SW480 (cell line): ENCODE data around the gene RTL10.

ENCODE experiments used
- DNase-seq: peaks from one replicate; pipeline ENCODE4 v3.0.0-alpha.2; 2016; ENCODE audit warnings: low spot score

RTL10 gene

GRCh38 chr22:19876314-19876940 lies 21.8 kb upstream of the RTL10 start:
- no peak for DNase-seq

- DNase-seq, result no peak
Observed at GRCh38 chr22:19875531-19876313, 21.0 kb upstream of the RTL10 start.

GRCh38 chr22:19875061-19875530 lies 20.4 kb upstream of the RTL10 start:
- DNase-seq, result no peak

- DNase-seq, result peak; percentile 41
Observed at GRCh38 chr22:19874307-19875060, 19.8 kb upstream of the RTL10 start.

GRCh38 chr22:19873960-19874306 lies 19.3 kb upstream of the RTL10 start:
- DNase-seq, result no peak

GRCh38 chr22:19873138-19873959 lies 18.7 kb upstream of the RTL10 start:
- no peak for DNase-seq

- no peak for DNase-seq
Observed at GRCh38 chr22:19872779-19873137, 18.1 kb upstream of the RTL10 start.

GRCh38 chr22:19871845-19872778 lies 17.4 kb upstream of the RTL10 start:
- no peak for DNase-seq

GRCh38 chr22:19871023-19871844 lies 16.6 kb upstream of the RTL10 start:
- DNase-seq, result no peak

GRCh38 chr22:19870153-19871022 lies 15.7 kb upstream of the RTL10 start:
- DNase-seq, result no peak

- DNase-seq, result no peak
Observed at GRCh38 chr22:19869497-19870152, 15.0 kb upstream of the RTL10 start.

- DNase-seq, result peak; percentile 78
Observed at GRCh38 chr22:19868773-19869471, 14.2 kb upstream of the RTL10 start.

- DNase-seq, result no peak
Observed at GRCh38 chr22:19868333-19868732, 13.7 kb upstream of the RTL10 start.

GRCh38 chr22:19867617-19868016 lies 12.9 kb upstream of the RTL10 start:
- DNase-seq, result no peak

GRCh38 chr22:19866665-19867009 lies 12.0 kb upstream of the RTL10 start:
- DNase-seq, result no peak

- DNase-seq, result no peak
Observed at GRCh38 chr22:19865141-19865829, 10.6 kb upstream of the RTL10 start.

GRCh38 chr22:19864538-19865106 lies 9.9 kb upstream of the RTL10 start:
- no peak for DNase-seq
